Ishikawa (cell line): ENCODE measurements around the gene QARS1.
A peak's percentile ranks its signal among the peaks of the same experiment; 100 is the strongest.

Experiments used
- CEBPB ChIP-seq: IDR thresholded peaks from 2 replicates; pipeline ENCODE4 v1.6.1; 2012
- CREB1 ChIP-seq: IDR thresholded peaks from 2 replicates; pipeline ENCODE4 v1.6.1; 2012; ENCODE audit warnings: low read depth
- EGR1 ChIP-seq: IDR thresholded peaks from 2 replicates; pipeline ENCODE4 v1.6.1; 2012
- EP300 ChIP-seq: IDR thresholded peaks from 2 replicates; pipeline ENCODE4 v1.6.1; 2012; ENCODE audit warnings: borderline replicate concordance
- FOXM1 ChIP-seq: IDR thresholded peaks from 2 replicates; pipeline ENCODE4 v1.6.1; 2012; ENCODE audit warnings: low read depth, borderline replicate concordance
- MAX ChIP-seq: IDR thresholded peaks from 2 replicates; pipeline ENCODE4 v1.6.1; 2012
- NFIC ChIP-seq: IDR thresholded peaks from 2 replicates; pipeline ENCODE4 v1.6.1; 2012
- RAD21 ChIP-seq: IDR thresholded peaks from 2 replicates; pipeline ENCODE4 v1.6.1; 2012; ENCODE audit warnings: low read depth
- REST ChIP-seq: IDR thresholded peaks from 2 replicates; pipeline ENCODE4 v1.6.1; 2012; ENCODE audit warnings: low read depth, mild to moderate bottlenecking
- TAF1 ChIP-seq: IDR thresholded peaks from 2 replicates; pipeline ENCODE4 v1.6.1; 2012; ENCODE audit warnings: low read depth, mild to moderate bottlenecking
- TCF12 ChIP-seq: IDR thresholded peaks from 2 replicates; pipeline ENCODE4 v1.6.1; 2012; ENCODE audit warnings: low read depth
- TEAD4 ChIP-seq: IDR thresholded peaks from 2 replicates; pipeline ENCODE4 v1.6.1; 2012
- USF1 ChIP-seq: IDR thresholded peaks from 2 replicates; pipeline ENCODE4 v1.6.1; 2012
- YY1 ChIP-seq: IDR thresholded peaks from 2 replicates; pipeline ENCODE4 v1.6.1; 2012; ENCODE audit warnings: low read depth
- ZBTB7A ChIP-seq: IDR thresholded peaks from 2 replicates; pipeline ENCODE4 v1.6.1; 2012; ENCODE audit warnings: low read depth

The QARS1 gene

GRCh38 chr3:49098429-49098828, 6.1 kb downstream of the QARS1 start:
- TF ChIP-seq FOXM1 (no peak), ZBTB7A (no peak), TCF12 (no peak), TAF1 (no peak), USF1 (no peak), EP300 (no peak), RAD21 (no peak), MAX (no peak), YY1 (no peak), REST (no peak)

- no peak for TF ChIP-seq FOXM1
- TF ChIP-seq CREB1, result no peak
- TF ChIP-seq ZBTB7A, result no peak
- TF ChIP-seq EGR1, result peak; percentile 93
- TF ChIP-seq RAD21, result peak; percentile 52
- TF ChIP-seq YY1, result peak; percentile 96
- TF ChIP-seq TEAD4, result peak; percentile 30; the same call in 1 of the 2 replicates
- TF ChIP-seq USF1, result no peak; the same call in 1 of the 2 replicates
- TF ChIP-seq EP300, result no peak
- no peak for TF ChIP-seq NFIC
- TF ChIP-seq TAF1, result peak; percentile 84
- TF ChIP-seq MAX, result peak; percentile 94
- TF ChIP-seq CEBPB, result 0 out of 2 replicates have a peak, but pooled peaks have one; percentile 18
- TF ChIP-seq TCF12, result peak; percentile 10; the same call in 1 of the 2 replicates
- no peak for TF ChIP-seq REST
Measured at GRCh38 chr3:49093853-49094767, 10.4 kb downstream of the QARS1 start, which contains the start of gene QRICH1. QRICH1 (minus strand) TSS chr3:49094071; CDS start chr3:49077017, 17,054 bp downstream.

- TF ChIP-seq CREB1, result peak; percentile 76
- TF ChIP-seq CEBPB, result no peak
- TF ChIP-seq TEAD4, result peak; percentile 14; the same call in 1 of the 2 replicates
- TF ChIP-seq USF1, result no peak
- TF ChIP-seq ZBTB7A, result peak; percentile 74; the same call in 1 of the 2 replicates
- TF ChIP-seq TCF12, result peak; percentile 21; the same call in 1 of the 2 replicates
- peak; percentile 38; the same call in 1 of the 2 replicates for TF ChIP-seq MAX
Measured at GRCh38 chr3:49092938-49093852, 11.4 kb downstream of the QARS1 start.

- TF ChIP-seq NFIC, result no peak
- TF ChIP-seq TAF1, result no peak
- TF ChIP-seq CREB1, result no peak
- no peak for TF ChIP-seq RAD21
- TF ChIP-seq YY1, result no peak
- no peak for TF ChIP-seq TEAD4
Measured at GRCh38 chr3:49081429-49081828, 23.1 kb downstream of the QARS1 start.
